ENCODE measurements around the gene TBC1D5.

DNA sequence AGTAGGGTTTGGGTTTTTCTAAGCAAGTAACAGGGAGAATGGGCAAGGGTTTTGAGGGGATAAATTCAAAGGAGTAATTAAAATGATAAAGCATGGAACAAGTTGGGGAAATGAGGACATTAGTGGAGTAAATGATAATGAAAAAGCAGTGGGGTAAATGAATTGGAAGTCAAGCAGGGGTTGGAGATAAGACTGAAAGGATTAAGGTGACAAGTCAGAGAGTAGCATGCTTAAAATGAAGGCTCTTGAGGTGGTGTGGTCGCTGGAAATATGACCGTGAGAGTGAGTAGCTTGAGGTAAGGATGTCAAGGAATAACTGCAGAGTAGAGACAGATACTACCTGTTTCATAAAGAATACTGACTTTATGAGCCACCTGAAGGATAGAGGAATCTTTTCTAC is 408.5 kb downstream of the TBC1D5 start:
- TF ChIP-seq HDAC2 (IDR thresholded peaks at IDR 0.05; ENCODE audit: borderline replicate concordance in 1 of 2, low read depth in 2 of 2, low read length in 2 of 2) (no peak), RAD21 (IDR thresholded peaks at IDR 0.05 in 1 of 2, conservative IDR thresholded peaks at IDR 0.05 in 1 of 2; ENCODE audit: low read depth in 2 of 2, low read length in 2 of 2) (no peak), KDM5A (IDR thresholded peaks at IDR 0.05; ENCODE audit: low read length) (no peak), NRF1 (IDR thresholded peaks at IDR 0.05; ENCODE audit: low read depth, low read length) (no peak), SIX5 (IDR thresholded peaks at IDR 0.05; ENCODE audit: low read depth, low read length) (no peak), TEAD4 (IDR thresholded peaks at IDR 0.05; ENCODE audit: low read depth, low read length) (no peak), EP300 (IDR thresholded peaks at IDR 0.05; ENCODE audit: borderline replicate concordance in 1 of 2, low read depth in 2 of 2, low read length in 2 of 2) (no peak)
- TF ChIP-seq, protein P1, sequence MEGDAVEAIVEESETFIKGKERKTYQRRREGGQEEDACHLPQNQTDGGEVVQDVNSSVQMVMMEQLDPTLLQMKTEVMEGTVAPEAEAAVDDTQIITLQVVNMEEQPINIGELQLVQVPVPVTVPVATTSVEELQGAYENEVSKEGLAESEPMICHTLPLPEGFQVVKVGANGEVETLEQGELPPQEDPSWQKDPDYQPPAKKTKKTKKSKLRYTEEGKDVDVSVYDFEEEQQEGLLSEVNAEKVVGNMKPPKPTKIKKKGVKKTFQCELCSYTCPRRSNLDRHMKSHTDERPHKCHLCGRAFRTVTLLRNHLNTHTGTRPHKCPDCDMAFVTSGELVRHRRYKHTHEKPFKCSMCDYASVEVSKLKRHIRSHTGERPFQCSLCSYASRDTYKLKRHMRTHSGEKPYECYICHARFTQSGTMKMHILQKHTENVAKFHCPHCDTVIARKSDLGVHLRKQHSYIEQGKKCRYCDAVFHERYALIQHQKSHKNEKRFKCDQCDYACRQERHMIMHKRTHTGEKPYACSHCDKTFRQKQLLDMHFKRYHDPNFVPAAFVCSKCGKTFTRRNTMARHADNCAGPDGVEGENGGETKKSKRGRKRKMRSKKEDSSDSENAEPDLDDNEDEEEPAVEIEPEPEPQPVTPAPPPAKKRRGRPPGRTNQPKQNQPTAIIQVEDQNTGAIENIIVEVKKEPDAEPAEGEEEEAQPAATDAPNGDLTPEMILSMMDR (IDR thresholded peaks at IDR 0.05; ENCODE audit: control extremely low read depth in 1 of 3, insufficient read depth in 1 of 3, low read depth in 1 of 3, low read length in 3 of 3): no peak
